Skeletal muscle cell (primary cell): Measurements from ENCODE around the gene CBFB.
"Not testable (repeated sequence)": the region's sequence is repeated elsewhere in the genome, so short reads cannot be mapped to it uniquely, and the experiment has no call there.

Source experiments
- DNase-seq: peaks from one replicate; pipeline ENCODE4 v3.0.0-alpha.2; 2010; ENCODE audit warnings: low read depth
- H3K4me3 ChIP-seq: 2 replicates; pipeline ENCODE4 v1.5.1; 2011; ENCODE audit warnings: low read depth, mild to moderate bottlenecking, control low read depth, low read length, moderate library complexity

CBFB gene

GRCh38 chr16:67036323-67036741 is 7.4 kb downstream of the CBFB start:
- H3K4me3 ChIP-seq, result no peak overlapping the region
- DNase-seq, result no peak

GRCh38 chr16:67039260-67040020 is 10.5 kb downstream of the CBFB start:
- DNase-seq, result no peak
- no peak overlapping the region for H3K4me3 ChIP-seq

- no peak for DNase-seq
- no peak overlapping the region for H3K4me3 ChIP-seq
These were observed 11.2 kb downstream of the CBFB start for GRCh38 chr16:67040166-67040565.

- no peak for DNase-seq
These were observed 12.0 kb downstream of the CBFB start for GRCh38 chr16:67040906-67041305.

GRCh38 chr16:67041520-67041919 is 12.6 kb downstream of the CBFB start:
- H3K4me3 ChIP-seq, DNase-seq: not testable (repeated sequence)

More at GRCh38 chr16:67040906-67041305, 12.0 kb downstream of the CBFB start:
- no peak overlapping the region for H3K4me3 ChIP-seq

- DNase-seq, result no peak
- no peak overlapping the region for H3K4me3 ChIP-seq
These were observed 14.5 kb downstream of the CBFB start for GRCh38 chr16:67043420-67043819.

GRCh38 chr16:67050796-67051195 is 21.8 kb downstream of the CBFB start:
- DNase-seq, result no peak
- H3K4me3 ChIP-seq, result no peak overlapping the region

- no peak for DNase-seq
- H3K4me3 ChIP-seq, result no peak overlapping the region
These were observed 23.4 kb downstream of the CBFB start for GRCh38 chr16:67052399-67052798.

- DNase-seq, result no peak
- H3K4me3 ChIP-seq, result no peak overlapping the region
These were observed 24.9 kb downstream of the CBFB start for GRCh38 chr16:67053767-67054334.

GRCh38 chr16:67054901-67055300 is 26.0 kb downstream of the CBFB start:
- no peak overlapping the region for H3K4me3 ChIP-seq
- DNase-seq, result no peak

- no peak overlapping the region for H3K4me3 ChIP-seq
- peak; percentile 94 for DNase-seq
These were observed 27.0 kb downstream of the CBFB start for GRCh38 chr16:67055712-67056487.

- DNase-seq, result no peak
- no peak overlapping the region for H3K4me3 ChIP-seq
These were observed 34.1 kb downstream of the CBFB start for GRCh38 chr16:67063008-67063407.

- DNase-seq, result no peak
- no peak overlapping the region for H3K4me3 ChIP-seq
These were observed 39.3 kb downstream of the CBFB start for GRCh38 chr16:67068212-67068753.

- DNase-seq, result no peak
These were observed 42.6 kb downstream of the CBFB start for GRCh38 chr16:67071476-67072048.

GRCh38 chr16:67075331-67075730 is 46.4 kb downstream of the CBFB start:
- no peak overlapping the region for H3K4me3 ChIP-seq
- DNase-seq, result no peak

More at GRCh38 chr16:67071476-67072048, 42.6 kb downstream of the CBFB start:
- no peak overlapping the region for H3K4me3 ChIP-seq

GRCh38 chr16:67077871-67078270 is 48.9 kb downstream of the CBFB start:
- no peak overlapping the region for H3K4me3 ChIP-seq
- no peak for DNase-seq

GRCh38 chr16:67082100-67082499 is 53.2 kb downstream of the CBFB start:
- DNase-seq, result no peak
- no peak overlapping the region for H3K4me3 ChIP-seq

- DNase-seq, result no peak
- H3K4me3 ChIP-seq, result no peak overlapping the region
These were observed 53.9 kb downstream of the CBFB start for GRCh38 chr16:67082891-67083290.

- no peak for DNase-seq
- no peak overlapping the region for H3K4me3 ChIP-seq
These were observed 55.5 kb downstream of the CBFB start for GRCh38 chr16:67084345-67085028.
